ENCODE measurements around the gene TNFRSF1B.
"Not testable (repeated sequence)": the region's sequence is repeated elsewhere in the genome, so short reads cannot be mapped to it uniquely, and the experiment has no call there.

The TNFRSF1B gene

DNA sequence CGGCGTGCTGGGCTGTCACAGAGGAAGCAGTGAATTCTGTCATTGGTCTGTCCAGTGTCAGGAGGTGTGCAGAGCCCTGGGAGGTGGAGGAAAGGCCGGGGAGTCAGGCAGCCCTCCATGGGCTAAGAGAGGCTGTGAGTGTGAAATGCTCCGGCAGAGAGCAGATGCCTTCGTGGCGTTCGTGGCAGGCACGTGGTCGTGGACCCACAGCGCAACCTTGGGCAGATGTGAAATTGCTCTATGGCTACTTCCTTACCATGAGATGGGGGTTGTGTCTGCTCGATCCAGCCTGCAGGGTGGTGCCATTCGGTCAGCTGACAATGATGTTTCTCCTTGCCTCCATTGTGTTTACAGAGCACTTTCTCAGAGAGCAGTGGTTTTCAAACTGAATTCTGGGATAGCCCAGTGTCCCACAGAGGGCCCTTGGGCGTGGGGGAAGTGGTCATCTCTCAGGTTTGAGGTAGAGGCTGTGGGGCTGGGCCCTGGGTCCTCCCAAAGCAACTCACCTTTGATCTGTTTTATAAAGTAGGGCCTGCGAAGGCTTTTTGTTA lies 27.9 kb downstream of the TNFRSF1B start:
- no peak for DNase-seq

- no peak for DNase-seq
These were observed 28.6 kb downstream of the TNFRSF1B start for GRCh38 chr1:12195416-12195815.

GRCh38 chr1:12196641-12197482 lies 30.1 kb downstream of the TNFRSF1B start:
- peak; percentile 69 to 73 for DNase-seq

DNA sequence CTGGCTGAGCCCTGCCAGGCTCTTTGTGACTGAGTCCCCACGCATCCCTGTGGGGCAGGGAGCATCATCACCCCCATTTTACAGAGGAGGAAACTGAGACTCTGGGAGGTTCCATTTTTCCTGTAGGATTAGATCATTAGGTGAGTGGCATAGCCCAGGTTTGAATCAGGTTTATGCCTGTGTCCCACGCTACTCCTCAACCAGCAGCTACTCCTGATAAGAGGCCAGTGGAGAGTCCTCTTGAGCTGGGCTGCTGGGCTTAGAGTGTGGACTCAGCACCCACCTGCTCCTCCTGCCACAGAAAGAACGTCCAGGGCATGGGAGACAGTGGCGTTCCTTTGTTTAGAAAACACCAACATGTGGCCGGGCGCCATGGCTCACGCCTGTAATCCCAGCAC lies 30.7 kb downstream of the TNFRSF1B start:
- DNase-seq = no peak

- DNase-seq = no peak
These were observed 33.4 kb downstream of the TNFRSF1B start for GRCh38 chr1:12200208-12200607.

DNA sequence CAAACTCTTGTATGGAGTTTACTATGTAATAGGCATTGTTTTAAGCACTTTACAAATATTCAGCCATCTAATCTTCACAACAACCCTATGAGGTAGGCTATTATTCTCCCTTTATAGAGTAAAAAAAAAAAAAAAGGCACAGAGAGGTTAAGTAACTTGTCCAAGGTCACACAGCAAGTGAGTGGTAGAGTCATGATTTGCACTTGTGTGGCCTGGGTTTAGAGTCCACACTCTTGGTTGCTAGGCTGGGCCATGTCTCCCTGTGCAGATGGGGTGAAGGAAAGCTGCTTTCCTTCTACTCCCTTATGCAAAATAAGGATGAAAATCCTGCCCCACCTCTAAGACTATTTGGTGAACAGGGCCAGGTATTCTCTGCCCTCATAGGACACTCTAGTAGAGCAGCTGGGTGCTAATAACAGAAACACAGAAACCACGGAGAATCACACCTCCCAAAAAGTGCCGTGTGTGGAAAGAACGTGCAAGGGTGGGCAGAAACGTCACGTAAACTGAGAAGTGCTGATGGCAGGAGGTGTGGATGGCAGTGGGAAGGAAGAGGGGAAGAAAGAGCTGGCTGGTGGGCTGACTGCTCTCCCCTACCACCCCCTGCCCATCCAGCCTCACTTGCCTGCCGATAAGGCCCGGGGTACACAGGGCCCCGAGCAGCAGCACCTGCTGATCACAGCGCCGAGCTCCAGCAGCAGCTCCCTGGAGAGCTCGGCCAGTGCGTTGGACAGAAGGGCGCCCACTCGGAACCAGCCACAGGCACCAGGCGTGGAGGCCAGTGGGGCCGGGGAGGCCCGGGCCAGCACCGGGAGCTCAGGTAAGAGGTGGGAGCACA lies 34.8 kb downstream of the TNFRSF1B start:
- DNase-seq = no peak

GRCh38 chr1:12202190-12202497 lies 35.4 kb downstream of the TNFRSF1B start:
- DNase-seq = no peak

DNA sequence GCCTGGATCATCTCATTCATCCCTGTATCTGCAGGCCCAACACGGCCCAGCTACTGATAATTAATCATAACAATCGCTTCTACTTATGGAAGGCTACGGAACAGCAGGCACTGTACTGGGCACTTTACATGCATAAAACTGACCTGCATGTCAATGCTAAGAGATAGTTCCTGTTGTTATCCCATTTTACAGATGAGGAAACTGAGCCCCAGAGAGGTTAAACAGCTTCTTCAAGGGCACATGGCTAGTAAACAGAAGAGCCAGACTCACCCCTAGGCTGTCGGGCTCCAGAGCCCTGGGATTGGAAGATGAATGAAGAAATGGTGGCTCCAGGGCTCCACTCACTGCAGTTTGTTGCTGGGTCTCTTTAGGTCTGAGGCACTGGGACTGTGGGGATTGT lies 35.8 kb downstream of the TNFRSF1B start:
- DNase-seq = no peak

DNA sequence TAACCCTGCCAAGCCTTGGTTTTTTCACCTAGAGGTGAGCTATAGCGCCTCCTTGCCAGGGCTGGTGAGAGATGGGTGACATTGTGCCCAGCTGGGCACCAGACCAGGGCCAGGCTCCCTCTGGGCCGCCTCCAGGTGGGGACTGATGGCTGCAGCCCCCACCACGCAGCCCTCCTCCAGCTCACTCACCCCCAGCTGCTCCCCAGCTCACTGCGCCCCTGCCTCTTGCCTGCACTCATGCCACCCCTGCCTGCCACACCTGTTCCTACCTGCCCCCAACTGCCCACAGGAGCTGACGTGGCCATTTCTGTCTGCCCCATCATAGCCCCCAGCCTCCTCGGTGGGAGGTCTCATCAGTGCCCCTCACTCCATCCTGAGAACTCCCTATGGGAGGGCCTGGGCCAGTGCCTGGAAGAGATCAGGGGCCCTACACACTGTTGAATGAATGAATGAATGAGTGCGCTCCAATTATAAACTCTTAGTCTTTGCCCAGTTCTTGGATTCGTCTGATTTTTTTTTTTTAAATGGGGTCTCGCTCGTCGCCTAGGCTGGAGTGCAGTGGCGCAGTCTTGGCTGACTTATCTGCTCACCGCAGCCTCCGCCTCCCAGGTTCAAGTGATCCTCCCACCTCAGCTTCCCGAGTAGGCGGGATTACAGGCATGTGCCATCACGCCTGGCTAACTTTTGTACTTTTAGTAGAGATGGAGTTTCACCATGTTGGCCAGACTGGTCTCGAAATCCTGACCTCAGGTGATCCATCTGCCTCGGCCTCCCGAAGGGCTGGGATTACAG lies 36.6 kb downstream of the TNFRSF1B start:
- no peak for DNase-seq

- DNase-seq = no peak
These were observed 37.3 kb downstream of the TNFRSF1B start for GRCh38 chr1:12204140-12204539.

- DNase-seq = no peak
These were observed 38.2 kb downstream of the TNFRSF1B start for GRCh38 chr1:12204754-12205658.

DNA sequence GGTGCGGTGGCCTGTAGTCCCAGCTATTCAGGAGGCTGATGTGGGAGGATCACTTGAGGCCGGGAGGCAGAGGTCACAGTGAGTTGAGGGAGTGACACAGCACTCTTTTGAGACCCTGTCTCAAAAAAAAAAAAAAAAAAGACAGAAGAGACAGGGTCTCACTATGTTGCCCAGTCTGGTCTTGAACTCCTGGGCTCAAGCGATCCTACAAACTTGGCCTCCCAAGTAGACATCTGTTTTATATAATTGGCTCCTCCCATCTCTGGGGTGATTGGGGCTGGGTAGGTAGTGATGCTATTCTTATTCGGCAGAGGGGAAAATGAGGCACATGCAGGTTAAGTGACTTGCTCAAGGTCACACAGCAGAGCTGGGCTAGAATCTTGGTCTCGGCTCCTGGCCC lies 39.4 kb downstream of the TNFRSF1B start:
- DNase-seq = no peak

DNA sequence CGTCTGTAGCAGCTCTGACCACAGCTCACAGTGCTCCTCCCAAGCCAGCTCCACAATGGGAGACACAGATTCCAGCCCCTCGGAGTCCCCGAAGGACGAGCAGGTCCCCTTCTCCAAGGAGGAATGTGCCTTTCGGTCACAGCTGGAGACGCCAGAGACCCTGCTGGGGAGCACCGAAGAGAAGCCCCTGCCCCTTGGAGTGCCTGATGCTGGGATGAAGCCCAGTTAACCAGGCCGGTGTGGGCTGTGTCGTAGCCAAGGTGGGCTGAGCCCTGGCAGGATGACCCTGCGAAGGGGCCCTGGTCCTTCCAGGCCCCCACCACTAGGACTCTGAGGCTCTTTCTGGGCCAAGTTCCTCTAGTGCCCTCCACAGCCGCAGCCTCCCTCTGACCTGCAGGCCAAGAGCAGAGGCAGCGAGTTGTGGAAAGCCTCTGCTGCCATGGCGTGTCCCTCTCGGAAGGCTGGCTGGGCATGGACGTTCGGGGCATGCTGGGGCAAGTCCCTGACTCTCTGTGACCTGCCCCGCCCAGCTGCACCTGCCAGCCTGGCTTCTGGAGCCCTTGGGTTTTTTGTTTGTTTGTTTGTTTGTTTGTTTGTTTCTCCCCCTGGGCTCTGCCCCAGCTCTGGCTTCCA lies 40.1 kb downstream of the TNFRSF1B start:
- DNase-seq = no peak

- DNase-seq = no peak
These were observed 41.5 kb downstream of the TNFRSF1B start for GRCh38 chr1:12208271-12208670.

GRCh38 chr1:12208764-12209494 lies 42.1 kb downstream of the TNFRSF1B start:
- DNase-seq = peak; percentile 40 to 55

- DNase-seq = no peak
These were observed 42.7 kb downstream of the TNFRSF1B start for GRCh38 chr1:12209495-12209832.

DNA sequence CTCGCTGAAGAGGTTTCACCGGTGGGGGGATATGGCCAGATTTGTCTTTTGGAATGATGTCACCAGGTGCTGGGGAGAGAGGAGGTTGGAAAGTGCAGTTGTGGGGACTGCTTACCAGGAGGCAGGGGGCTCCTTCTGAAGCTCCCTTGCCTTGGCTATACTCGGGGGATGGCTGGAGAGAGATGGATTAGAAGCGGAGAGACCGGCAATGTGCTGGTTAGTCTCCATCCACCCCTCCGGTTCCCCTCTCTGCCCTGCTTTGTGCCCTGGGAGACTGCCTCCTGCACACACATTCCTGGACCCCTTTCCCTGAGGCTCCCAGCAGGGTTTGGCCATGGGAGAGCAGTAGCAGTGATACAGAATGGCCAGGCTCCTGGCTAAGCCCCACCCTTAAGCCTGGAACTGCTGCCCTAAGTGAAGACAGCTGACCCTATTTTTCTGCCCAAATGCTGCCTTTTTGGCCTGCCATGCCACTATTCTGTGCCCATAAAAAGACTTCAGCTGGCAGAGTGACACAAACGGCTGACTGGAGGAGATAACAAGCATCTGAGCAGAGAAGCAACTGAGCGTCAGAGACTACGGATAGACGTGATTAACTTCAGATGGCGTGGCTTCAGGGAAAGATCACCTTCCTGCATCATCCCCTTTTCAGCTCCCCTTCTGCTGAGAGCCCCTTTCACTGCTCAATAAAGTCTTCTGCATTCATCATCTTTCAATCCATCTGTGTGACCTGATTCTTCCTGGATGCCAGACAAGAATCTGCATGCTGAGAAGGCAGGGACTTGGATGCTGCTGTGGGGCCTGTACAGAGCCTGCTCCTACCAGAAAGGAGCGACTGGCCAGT lies 48.5 kb downstream of the TNFRSF1B start:
- DNase-seq = no peak

- DNase-seq = no peak
These were observed 53.0 kb downstream of the TNFRSF1B start for GRCh38 chr1:12219800-12220199.

- no peak for DNase-seq
These were observed 54.1 kb downstream of the TNFRSF1B start for GRCh38 chr1:12220890-12221289.

DNA sequence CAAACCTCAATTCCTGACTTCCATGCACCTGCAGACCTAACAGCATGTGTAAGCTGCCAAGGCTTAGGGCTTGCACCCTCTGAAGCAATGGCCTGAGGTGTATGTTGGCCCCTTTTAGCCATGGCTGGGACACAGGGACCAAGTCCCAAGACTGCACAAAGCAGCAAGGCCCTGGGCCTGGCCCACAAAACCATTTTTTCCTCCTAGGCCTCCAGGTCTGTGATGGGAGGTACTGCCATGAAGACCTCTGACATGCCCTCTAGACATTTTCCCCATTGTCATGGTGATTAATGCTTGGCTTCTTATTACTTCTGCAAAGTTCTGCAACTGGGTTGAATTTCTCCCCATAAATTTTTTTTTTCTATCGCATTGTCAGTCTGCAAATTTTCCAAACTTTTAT lies 55.9 kb downstream of the TNFRSF1B start:
- not testable (repeated sequence) for DNase-seq
